B cell (primary cell): ENCODE data around the gene MARK2. TPM values are rescaled to one million over a fixed set of nuclear protein-coding genes. Genes with fewer than 3 reads are reported as not detected.

Experiments used
- ATAC-seq: fragments of 200-7000 bp; cut with Tn5 transposase; one replicate; pipeline ENCODE4 v1.10.0; 2021; ENCODE audit warnings: low read depth, mild to moderate bottlenecking, moderate number of reproducible peaks, moderate library complexity
- CTCF ChIA-PET: fragments of 350-600 bp; sonication (Branson Sonifier 250); formaldehyde crosslinking; loops from one replicate; lab custom pipeline; 2021; ENCODE audit warnings: antibody characterized with exemption, inconsistent platforms; lab: Charles Lee
- POLR2A ChIA-PET: fragments of 350-600 bp; sonication (Branson Sonifier 250); formaldehyde crosslinking; loops from one replicate; lab custom pipeline; 2021; ENCODE audit warnings: antibody characterized with exemption; lab: Charles Lee
- DNase-seq: peaks from one replicate; pipeline ENCODE4 v3.0.0; 2013
- H2AFZ ChIP-seq: 2 replicates; pipeline ENCODE4 v1.6.1; 2012; ENCODE audit warnings: mild to moderate bottlenecking, low read depth, low read length; ENCODE audit not compliant: insufficient read depth, poor library complexity, severe bottlenecking
- H3K27ac ChIP-seq, 2 donors: 1 replicate in 1 of 2; 2 replicates in 1 of 2; pipeline ENCODE4 v1.5.1; 2012 to 2013; ENCODE audit warnings: low read length in 2 of 2, mild to moderate bottlenecking in 2 of 2, moderate library complexity in 1 of 2
- H3K27me3 ChIP-seq, 4 experiments: fragments of 200-600 bp in 1 of 4; sonication (generic) in 1 of 4; replicated peaks in 1 of 4; 1 replicate in 2 of 4; 2 replicates in 2 of 4; pipeline versions ENCODE4 v1.6.1 to v1.7.0; 2013 to 2016; ENCODE audit warnings: low read length in 3 of 4, mild to moderate bottlenecking in 2 of 4, mixed read lengths in 1 of 4, moderate library complexity in 1 of 4; ENCODE audit not compliant: insufficient read depth in 4 of 4, control insufficient read depth in 3 of 4; ENCODE audit errors: control extremely low read depth in 1 of 4
- H3K36me3 ChIP-seq, 2 experiments: replicated peaks in 1 of 2; 1 replicate in 1 of 2; 2 replicates in 1 of 2; pipeline versions ENCODE4 v1.6.1 to v1.7.1; 2013; ENCODE audit warnings: low read length in 1 of 2; ENCODE audit not compliant: insufficient read depth in 2 of 2, control insufficient read depth in 1 of 2; ENCODE audit errors: control extremely low read depth in 1 of 2, extremely low read depth in 1 of 2
- H3K4me1 ChIP-seq, 2 donors: fragments of 200-600 bp in 1 of 2; sonication (generic) in 1 of 2; 1 replicate in 1 of 2; 2 replicates in 1 of 2; pipeline versions ENCODE4 v1.5.1 to v1.6.1; 2013 to 2017; ENCODE audit warnings: low read length in 2 of 2; ENCODE audit not compliant: control insufficient read depth in 2 of 2, insufficient read depth in 2 of 2
- H3K4me2 ChIP-seq: replicated peaks from 2 replicates; pipeline ENCODE3; 2012; ENCODE audit warnings: mild to moderate bottlenecking, low read depth, low read length; ENCODE audit not compliant: poor library complexity, severe bottlenecking
- H3K4me3 ChIP-seq, 5 experiments: fragments of 200-600 bp in 1 of 5; sonication (generic) in 1 of 5; 1 replicate in 3 of 5; 2 replicates in 2 of 5; pipeline versions ENCODE4 v1.5.1 to v1.7.0; 2011 to 2016; ENCODE audit warnings: low read length in 4 of 5, mild to moderate bottlenecking in 4 of 5, low read depth in 2 of 5, control low read depth in 1 of 5, moderate library complexity in 1 of 5; ENCODE audit not compliant: insufficient read depth in 1 of 5; ENCODE audit errors: control extremely low read depth in 1 of 5, extremely low read depth in 1 of 5
- H3K79me2 ChIP-seq: fragments of 200-600 bp; sonication (generic); one replicate; pipeline ENCODE4 v1.6.0; 2016; ENCODE audit warnings: low read length; ENCODE audit not compliant: control insufficient read depth, insufficient read depth
- H3K9ac ChIP-seq: fragments of 200-600 bp; sonication (generic); 2 replicates; pipeline ENCODE4 v1.6.1; 2017; ENCODE audit warnings: mild to moderate bottlenecking, low read length, moderate library complexity
- H3K9me3 ChIP-seq, 3 donors: one replicate each; pipeline versions ENCODE4 v1.6.1 to v1.7.1; 2013; ENCODE audit warnings: low read length in 2 of 3; ENCODE audit not compliant: control insufficient read depth in 2 of 3, insufficient read depth in 1 of 3; ENCODE audit errors: control extremely low read depth in 1 of 3
- H4K20me1 ChIP-seq: 2 replicates; pipeline ENCODE4 v1.6.0; 2012; ENCODE audit warnings: mild to moderate bottlenecking, low read length; ENCODE audit not compliant: insufficient read depth, control insufficient read depth, poor library complexity, severe bottlenecking
- H3K27ac Mint-ChIP-seq: one replicate; pipeline ENCODE4 v1.8.0; 2021; ENCODE audit warnings: mixed read lengths
- H3K27me3 Mint-ChIP-seq: one replicate; pipeline ENCODE4 v1.8.0; 2021; ENCODE audit warnings: mixed read lengths
- H3K4me1 Mint-ChIP-seq: one replicate; pipeline ENCODE4 v1.8.0; 2021; ENCODE audit warnings: mixed read lengths
- H3K4me3 Mint-ChIP-seq: one replicate; pipeline ENCODE4 v1.8.0; 2021; ENCODE audit warnings: mixed read lengths
- H3K9me3 Mint-ChIP-seq: one replicate; pipeline ENCODE4 v1.8.0; 2022; ENCODE audit warnings: mixed read lengths; ENCODE audit not compliant: insufficient read depth
- EZH2 ChIP-seq: IDR thresholded peaks from 2 replicates; pipeline ENCODE4 v1.6.1; 2012; ENCODE audit warnings: borderline replicate concordance, low read depth, mild to moderate bottlenecking, moderate library complexity, low read length; ENCODE audit not compliant: insufficient read depth, poor library complexity, severe bottlenecking
- WGBS: methylation state at CpG from one replicate; pipeline ENCODE4 v1.1.5; 2013; ENCODE audit warnings: missing lambda C conversion rate; ENCODE audit not compliant: insufficient coverage; 5-methylcytosine and 5-hydroxymethylcytosine counted together
- intact Hi-C: fragments of 100-400 bp; cut with micrococcal nuclease; formaldehyde crosslinking; loops from one replicate; pipeline ENCODE4 v1.10.0; 2022
- polyA plus RNA-seq: library from polyadenylated mRNA; depleted of rRNA; stranded (reverse); fragments of >200 nt; gene quantifications from 2 replicates; pipeline ENCODE4 v1.2.3, GENCODE V29; 2012
- total RNA-seq, 2 donors: library from RNA; stranded (reverse); fragments of 120-200 nt in 1 of 2; gene quantifications; 1 replicate in 1 of 2; 2 replicates in 1 of 2; pipeline versions ENCODE4 v1.2.3 to v1.2.4, GENCODE V29; 2013 to 2022
- TF ChIP-seq, protein P1 (sequence below): fragments of 200-600 bp; IDR thresholded peaks from one replicate; pipeline ENCODE4 v1.8.0; 2022; ENCODE audit warnings: antibody characterized with exemption, mild to moderate bottlenecking

Gene MARK2
- total and polyA plus RNA-seq, 2 donors (not counting 1 experiment from before 2014, with no cell fraction given): 47.2 to 58.1 TPM

DNA sequence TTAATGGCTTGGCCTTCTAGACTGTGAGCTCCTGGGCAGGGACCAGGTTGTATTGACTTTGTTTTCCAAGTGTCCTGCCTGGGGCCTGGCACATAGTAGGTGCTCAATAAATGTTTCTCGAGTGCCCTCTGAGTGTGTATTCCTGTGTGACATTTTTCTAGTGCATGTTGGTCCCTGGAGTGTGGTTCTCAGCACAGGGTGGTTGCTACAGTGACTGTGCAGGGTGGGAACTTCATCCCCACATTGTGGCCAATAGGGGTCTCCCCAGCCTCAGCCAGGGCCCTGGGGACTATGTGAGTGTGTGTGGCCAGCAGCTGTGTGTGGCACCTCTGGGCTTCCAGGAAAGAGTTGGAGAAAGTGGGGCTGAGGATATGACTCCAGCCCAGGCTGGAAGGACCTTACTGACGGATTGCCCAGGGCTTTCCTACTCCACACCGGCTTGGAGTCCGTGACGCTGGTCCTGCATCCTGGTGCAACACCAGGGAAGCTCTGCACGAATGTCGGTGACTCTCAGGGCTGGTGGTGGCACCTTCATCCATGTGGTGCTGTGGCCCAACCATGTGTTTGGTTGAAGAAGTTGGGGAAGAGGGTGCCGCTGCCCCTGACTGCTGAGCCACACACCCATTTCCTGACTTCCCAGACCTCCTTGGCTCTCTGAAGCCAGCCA, 9.0 kb upstream of the MARK2 start:
- H3K27me3 ChIP-seq: no peaks in the 10 kb centered on the region
- H3K4me1 Mint-ChIP-seq: peaks cover 5% of the 10 kb centered on the region
- H3K4me2 ChIP-seq: no peak overlapping the region
- no peaks in the 10 kb centered on the region for H3K9me3 Mint-ChIP-seq
- DNase-seq: no peak
- H3K4me3 Mint-ChIP-seq: no peak overlapping the region
- peaks cover 0 to 4% of the 10 kb centered on the region in 2 donors for H3K4me1 ChIP-seq
- ChIA-PET CTCF (interaction anchor here (0.7 to 2.1 kb wide), 3 partner anchors 61 to 322 kb away, joined by 3 to 9 read pairs (median 3); partner anchors contain the start of gene ZFTA), POLR2A (no interaction called here)
- ATAC-seq: peak; percentile 43
- intact Hi-C loops: loop anchor here (10.0 kb wide), 1 partner anchor 475 kb away; the partner anchor contains the start of genes CATSPERZ and ESRRA
- H3K36me3 ChIP-seq: peaks cover 0 to 2% of the 10 kb centered on the region in 2 experiments
- no peaks in the 10 kb centered on the region for H3K27me3 Mint-ChIP-seq
- H3K79me2 ChIP-seq: peaks cover 6% of the 10 kb centered on the region
- no peaks in the 10 kb centered on the region for H4K20me1 ChIP-seq
- peak overlapping the region; percentile 50 for H3K27ac Mint-ChIP-seq
- no peak overlapping the region for H3K4me3 ChIP-seq
- H2AFZ ChIP-seq: no peak overlapping the region
- H3K27ac ChIP-seq: no peak overlapping the region
- H3K9ac ChIP-seq: no peak overlapping the region
- TF ChIP-seq EZH2: no peak
- TF ChIP-seq, protein P1, sequence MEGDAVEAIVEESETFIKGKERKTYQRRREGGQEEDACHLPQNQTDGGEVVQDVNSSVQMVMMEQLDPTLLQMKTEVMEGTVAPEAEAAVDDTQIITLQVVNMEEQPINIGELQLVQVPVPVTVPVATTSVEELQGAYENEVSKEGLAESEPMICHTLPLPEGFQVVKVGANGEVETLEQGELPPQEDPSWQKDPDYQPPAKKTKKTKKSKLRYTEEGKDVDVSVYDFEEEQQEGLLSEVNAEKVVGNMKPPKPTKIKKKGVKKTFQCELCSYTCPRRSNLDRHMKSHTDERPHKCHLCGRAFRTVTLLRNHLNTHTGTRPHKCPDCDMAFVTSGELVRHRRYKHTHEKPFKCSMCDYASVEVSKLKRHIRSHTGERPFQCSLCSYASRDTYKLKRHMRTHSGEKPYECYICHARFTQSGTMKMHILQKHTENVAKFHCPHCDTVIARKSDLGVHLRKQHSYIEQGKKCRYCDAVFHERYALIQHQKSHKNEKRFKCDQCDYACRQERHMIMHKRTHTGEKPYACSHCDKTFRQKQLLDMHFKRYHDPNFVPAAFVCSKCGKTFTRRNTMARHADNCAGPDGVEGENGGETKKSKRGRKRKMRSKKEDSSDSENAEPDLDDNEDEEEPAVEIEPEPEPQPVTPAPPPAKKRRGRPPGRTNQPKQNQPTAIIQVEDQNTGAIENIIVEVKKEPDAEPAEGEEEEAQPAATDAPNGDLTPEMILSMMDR: no peak
- 89% methylated on average over 5 of the region's 8 CpGs for WGBS
- no peaks in the 10 kb centered on the region for H3K9me3 ChIP-seq

DNA sequence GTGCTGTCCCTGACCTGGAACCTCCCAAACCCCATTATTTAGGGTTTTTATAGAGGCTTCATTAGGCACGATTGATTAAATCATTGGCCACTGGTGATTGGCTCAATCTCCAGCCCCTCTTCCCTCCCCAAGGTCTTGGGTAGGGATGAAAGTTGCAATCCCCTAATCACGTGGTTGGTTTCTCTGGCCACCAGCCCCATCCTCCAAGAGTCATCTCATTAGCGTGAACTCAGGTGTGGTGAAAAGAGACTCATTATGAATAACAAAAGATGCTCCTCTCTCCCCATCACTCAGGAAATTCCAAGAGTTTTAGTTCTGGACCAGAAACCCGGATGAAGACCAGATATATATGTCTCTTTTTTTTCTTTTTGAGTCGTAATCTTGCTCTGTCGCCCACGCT, 7.6 kb upstream of the MARK2 start:
- TF ChIP-seq, protein P1: no peak
- no peak for TF ChIP-seq EZH2
- Histone ChIP-seq H3K4me2 (no peak overlapping the region), H3K4me3 (no peak overlapping the region), H2AFZ (no peak overlapping the region), H3K27me3 (no peaks in the 10 kb centered on the region), H4K20me1 (peaks cover 4% of the 10 kb centered on the region), H3K79me2 (peaks cover 6% of the 10 kb centered on the region), H3K4me1 (peaks cover 0 to 4% of the 10 kb centered on the region in 2 donors), H3K27ac (no peak overlapping the region), H3K36me3 (no peaks in the 10 kb centered on the region), H3K9ac (no peak overlapping the region), H3K9me3 (no peaks in the 10 kb centered on the region)
- CTCF ChIA-PET: interaction anchor here (0.6 to 2.1 kb wide), 4 partner anchors 64 to 321 kb away, joined by 3 to 9 read pairs (median 5); no protein-coding TSS in a partner anchor
- POLR2A ChIA-PET: interaction anchor here (0.6 kb wide), 1 partner anchor 64 kb away, joined by 3 read pairs; no protein-coding TSS in a partner anchor
- intact Hi-C loops: loop anchor here (10.0 kb wide), 1 partner anchor 473 kb away; the partner anchor contains the start of genes CATSPERZ and ESRRA
- Mint-ChIP-seq H3K27ac (no peak overlapping the region), H3K27me3 (no peaks in the 10 kb centered on the region), H3K9me3 (no peaks in the 10 kb centered on the region), H3K4me1 (peaks cover 7% of the 10 kb centered on the region), H3K4me3 (no peak overlapping the region)
- DNase-seq (no peak), ATAC-seq (no peak)
- WGBS: 96% methylated on average over 4 of the region's 7 CpGs
